Measurements from ENCODE around the gene GSTK1. TPM values are rescaled to one million over a fixed set of nuclear protein-coding genes. Genes with fewer than 3 reads are reported as not detected.
"Not testable (repeated sequence)": the region's sequence is repeated elsewhere in the genome, so short reads cannot be mapped to it uniquely, and the experiment has no call there.

GSTK1 gene
- total RNA-seq: 100 to 1,000 TPM; 347 to 524 (median 406) TPM
- 401 TPM for total RNA-seq (2013)
- total RNA-seq: 68.9 to 398 (median 236) reads per million in 29 experiments

DNA sequence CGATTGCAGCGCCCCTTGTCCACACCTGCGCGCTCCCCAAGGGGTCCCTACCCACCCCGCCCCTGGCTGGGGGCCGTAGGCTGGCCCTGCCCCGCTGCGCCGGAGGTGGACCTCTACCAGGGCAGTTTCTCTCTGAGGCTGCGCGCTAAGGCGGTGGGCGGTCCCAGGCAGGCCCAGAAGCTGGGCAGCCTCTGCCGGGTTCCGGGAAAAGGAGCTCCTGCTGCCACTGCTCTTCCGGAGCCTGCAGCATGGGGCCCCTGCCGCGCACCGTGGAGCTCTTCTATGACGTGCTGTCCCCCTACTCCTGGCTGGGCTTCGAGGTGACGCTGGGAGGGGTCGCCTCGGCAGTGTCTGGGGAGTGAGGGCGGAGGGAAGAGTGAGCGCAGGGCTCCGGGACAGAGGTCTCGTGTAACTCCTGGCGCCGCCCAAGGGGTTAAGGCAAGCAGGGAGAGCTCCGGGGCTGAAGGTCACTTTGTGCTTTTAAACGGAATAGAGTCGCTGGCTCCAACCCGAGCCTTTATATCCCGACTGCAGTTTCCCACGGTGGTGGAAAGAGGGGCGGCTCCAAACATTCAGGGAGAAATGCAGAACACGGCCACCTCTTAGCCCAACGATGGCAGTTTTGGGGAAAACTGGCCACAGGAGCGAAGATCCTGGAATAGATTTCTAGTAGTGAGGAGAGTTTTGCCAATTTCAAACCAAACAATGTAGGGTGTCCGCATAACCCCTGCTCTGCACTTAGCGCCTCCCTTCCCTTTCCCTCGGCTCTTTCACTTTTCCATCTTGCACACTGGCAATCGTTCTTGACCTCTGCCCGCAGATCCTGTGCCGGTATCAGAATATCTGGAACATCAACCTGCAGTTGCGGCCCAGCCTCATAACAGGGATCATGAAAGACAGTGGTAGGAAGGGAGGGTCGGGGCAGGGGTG lies at the start of gene GSTK1:
TSS of gene GSTK1 (plus strand) at position 176 of the 930 bp plus-strand sequence. CDS start at position 249, 73 bp downstream.
- ChIA-PET POLR2A (interaction anchor here in 1 of 2 donors (0.6 to 1.1 kb wide), 3 partner anchors 16 to 442 kb away, joined by 3 to 7 read pairs (median 4); partner anchors contain the start of gene CASP2), CTCF (interaction anchor here (0.5 to 1.7 kb wide), 16 partner anchors 8 to 478 kb away, joined by 3 to 15 read pairs (median 4); no protein-coding TSS in a partner anchor)
- H3K9me3 ChIP-seq: no peaks in the 10 kb centered on the region
- peak; percentile 95 to 97 (median 97) for ATAC-seq (replicated peaks in 1 of 4)
- H3K27ac Mint-ChIP-seq: peak within 1 kb of the TSS; percentile 95 to 97
- H3K27ac ChIP-seq (ENCODE audit: low read length): peak within 1 kb of the TSS; percentile 77
- H3K4me1 Mint-ChIP-seq: peaks cover 64 to 75% (median 66%) of the 10 kb centered on the region in 3 donors
- WGBS (ENCODE audit: insufficient coverage): under 1% methylated on average over 33 of the region's 48 CpGs
- H3K36me3 ChIP-seq (ENCODE audit: control insufficient read depth in 2 of 2, extremely low read depth in 1 of 2, insufficient read depth in 1 of 2, low read length in 1 of 2): peaks cover 0 to 27% of the 10 kb centered on the region in 2 donors
- H3K27me3 ChIP-seq (replicated peaks in 1 of 2; ENCODE audit: control insufficient read depth in 2 of 2, extremely low read depth in 1 of 2, insufficient read depth in 2 of 2, low read length in 1 of 2): no peaks in the 10 kb centered on the region
- DNase-seq: peak; percentile 52 to 83 (median 71)
- H3K27me3 Mint-ChIP-seq: no peaks in the 10 kb centered on the region
- peak within 1 kb of the TSS; percentile 84 to 98 for H3K4me3 ChIP-seq (ENCODE audit: control insufficient read depth in 1 of 2, extremely low read depth in 1 of 2, low read length in 1 of 2)
- H3K9me3 Mint-ChIP-seq: no peaks in the 10 kb centered on the region
- peaks cover 11 to 35% of the 10 kb centered on the region in 2 experiments for H3K4me1 ChIP-seq (ENCODE audit: control insufficient read depth in 1 of 2, extremely low read depth in 1 of 2, insufficient read depth in 2 of 2, low read length in 2 of 2)
- H3K36me3 Mint-ChIP-seq: peaks cover 30% of the 10 kb centered on the region
- H3K4me3 Mint-ChIP-seq: peak within 1 kb of the TSS; percentile 95 to 99 (median 96)

DNA sequence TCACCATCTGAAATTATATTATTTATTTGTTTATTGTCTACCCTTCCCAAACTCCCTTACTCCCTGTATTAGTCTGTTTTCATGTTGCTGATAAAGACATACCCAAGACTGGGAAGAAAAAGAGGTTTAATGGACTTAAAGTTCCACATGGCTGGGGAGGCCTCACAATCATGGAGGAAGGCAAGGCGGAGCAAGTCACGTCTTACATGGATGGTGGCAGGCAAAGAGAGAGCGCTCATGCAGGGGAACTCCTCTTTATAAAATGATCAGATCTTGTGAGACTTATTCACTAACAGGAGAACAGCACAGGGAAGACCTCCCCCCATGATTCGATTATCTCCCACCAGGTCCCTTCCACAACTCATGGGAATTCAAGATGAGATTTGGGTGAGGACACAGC lies 49.8 kb upstream of the GSTK1 start:
- CTCF ChIA-PET: interaction anchor here (0.6 to 7.1 kb wide), 4 partner anchors 204 to 902 kb away, joined by 3 to 111 read pairs (median 25); no protein-coding TSS in a partner anchor
- H3K9me3 ChIP-seq; H3K4me1 Mint-ChIP-seq; H3K36me3 Mint-ChIP-seq; POLR2A ChIA-PET; H3K27ac Mint-ChIP-seq; H3K4me1 ChIP-seq (ENCODE audit: control insufficient read depth in 1 of 2, extremely low read depth in 1 of 2, insufficient read depth in 2 of 2, low read length in 2 of 2); H3K27me3 Mint-ChIP-seq; H3K36me3 ChIP-seq (ENCODE audit: control insufficient read depth in 2 of 2, extremely low read depth in 1 of 2, insufficient read depth in 1 of 2, low read length in 1 of 2); H3K4me3 Mint-ChIP-seq; H3K27ac ChIP-seq (ENCODE audit: low read length); H3K9me3 Mint-ChIP-seq; DNase-seq; ATAC-seq (replicated peaks in 1 of 4); H3K27me3 ChIP-seq (replicated peaks in 1 of 2; ENCODE audit: control insufficient read depth in 2 of 2, extremely low read depth in 1 of 2, insufficient read depth in 2 of 2, low read length in 1 of 2); H3K4me3 ChIP-seq (ENCODE audit: control insufficient read depth in 1 of 2, extremely low read depth in 1 of 2, low read length in 1 of 2): not testable (repeated sequence)
- no CpG with 5 or more reads among the region's 4 CpGs for WGBS (ENCODE audit: insufficient coverage)

- Histone ChIP-seq H3K4me3 (ENCODE audit: control insufficient read depth in 1 of 2, extremely low read depth in 1 of 2, low read length in 1 of 2) (no peak overlapping the region), H3K9me3 (no peaks in the 10 kb centered on the region), H3K27me3 (replicated peaks in 1 of 2; ENCODE audit: control insufficient read depth in 2 of 2, extremely low read depth in 1 of 2, insufficient read depth in 2 of 2, low read length in 1 of 2) (peaks cover 0 to 5% of the 10 kb centered on the region in 2 experiments), H3K27ac (ENCODE audit: low read length) (no peak overlapping the region), H3K36me3 (ENCODE audit: control insufficient read depth in 2 of 2, extremely low read depth in 1 of 2, insufficient read depth in 1 of 2, low read length in 1 of 2) (no peaks in the 10 kb centered on the region), H3K4me1 (ENCODE audit: control insufficient read depth in 1 of 2, extremely low read depth in 1 of 2, insufficient read depth in 2 of 2, low read length in 2 of 2) (no peaks in the 10 kb centered on the region)
- ATAC-seq (replicated peaks in 1 of 4): peak; percentile 77 to 90 (median 84)
- H3K27me3 Mint-ChIP-seq: peaks cover 3 to 9% of the 10 kb centered on the region in 2 donors
- H3K4me1 Mint-ChIP-seq: no peaks in the 10 kb centered on the region
- peak in 34 of 35 experiments; percentile 26 to 89 (median 51) for DNase-seq
- peaks cover 0 to 3% (median 0%) of the 10 kb centered on the region in 3 donors for H3K9me3 Mint-ChIP-seq
- no peak overlapping the region for H3K4me3 Mint-ChIP-seq
- CTCF ChIA-PET: interaction anchor here (0.5 to 7.1 kb wide), 58 partner anchors 8 to 1240 kb away, joined by 3 to 111 read pairs (median 3); partner anchors contain the start of gene GSTK1 (in 1 of the 2)
- no peak overlapping the region for H3K27ac Mint-ChIP-seq
- no peaks in the 10 kb centered on the region for H3K36me3 Mint-ChIP-seq
- POLR2A ChIA-PET: interaction anchor here (0.5 to 0.7 kb wide), 4 partner anchors 22 to 1239 kb away, joined by 3 to 6 read pairs (median 3); no protein-coding TSS in a partner anchor
- no CpG with 5 or more reads among the region's 8 CpGs for WGBS (ENCODE audit: insufficient coverage)
Observed at GRCh38 chr7:143214789-143215679, 48.2 kb upstream of the GSTK1 start.

GRCh38 chr7:143216151-143216550 lies 47.1 kb upstream of the GSTK1 start:
- no peak overlapping the region for H3K27ac ChIP-seq (ENCODE audit: low read length)
- H3K4me1 ChIP-seq (ENCODE audit: control insufficient read depth in 1 of 2, extremely low read depth in 1 of 2, insufficient read depth in 2 of 2, low read length in 2 of 2): no peaks in the 10 kb centered on the region
- H3K4me3 Mint-ChIP-seq: no peak overlapping the region
- no peaks in the 10 kb centered on the region for H3K36me3 ChIP-seq (ENCODE audit: control insufficient read depth in 2 of 2, extremely low read depth in 1 of 2, insufficient read depth in 1 of 2, low read length in 1 of 2)
- peaks cover 3 to 9% of the 10 kb centered on the region in 2 donors for H3K27me3 Mint-ChIP-seq
- no peaks in the 10 kb centered on the region for H3K9me3 ChIP-seq
- H3K4me1 Mint-ChIP-seq: no peaks in the 10 kb centered on the region
- ATAC-seq (replicated peaks in 1 of 4) (no peak), DNase-seq (no peak)
- WGBS (ENCODE audit: insufficient coverage): 67% methylated on average over 1 of the region's 6 CpGs
- peaks cover 0 to 7% of the 10 kb centered on the region in 2 experiments for H3K27me3 ChIP-seq (replicated peaks in 1 of 2; ENCODE audit: control insufficient read depth in 2 of 2, extremely low read depth in 1 of 2, insufficient read depth in 2 of 2, low read length in 1 of 2)
- CTCF ChIA-PET: interaction anchor here (0.6 to 7.1 kb wide), 19 partner anchors 8 to 893 kb away, joined by 3 to 111 read pairs (median 5); no protein-coding TSS in a partner anchor
- no peak overlapping the region for H3K27ac Mint-ChIP-seq
- H3K9me3 Mint-ChIP-seq: peaks cover 0 to 3% (median 0%) of the 10 kb centered on the region in 3 donors
- no peak overlapping the region for H3K4me3 ChIP-seq (ENCODE audit: control insufficient read depth in 1 of 2, extremely low read depth in 1 of 2, low read length in 1 of 2)
- no peaks in the 10 kb centered on the region for H3K36me3 Mint-ChIP-seq
- POLR2A ChIA-PET: interaction anchor here in 1 of 2 donors (0.6 kb wide), 1 partner anchor 21 kb away, joined by 3 read pairs; no protein-coding TSS in a partner anchor

DNA sequence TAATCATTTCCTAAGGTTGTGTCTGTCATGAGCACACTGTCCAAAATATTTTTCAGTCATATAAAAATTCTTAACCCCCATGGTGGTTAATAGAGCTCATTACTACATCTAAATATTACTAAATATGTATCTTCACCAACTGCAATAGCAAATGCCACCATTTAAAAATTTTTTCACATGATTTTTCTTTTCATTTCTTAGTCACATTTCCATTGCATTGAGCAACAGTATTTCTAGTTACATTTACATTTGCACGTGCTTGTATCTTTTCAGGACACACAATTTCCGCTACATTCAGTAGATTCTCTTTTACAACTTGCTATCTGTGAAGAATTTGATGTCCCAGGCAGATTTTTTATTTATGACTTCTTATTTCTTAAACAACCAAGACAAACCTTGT lies 46.6 kb upstream of the GSTK1 start:
- Histone ChIP-seq H3K27me3 (replicated peaks in 1 of 2; ENCODE audit: control insufficient read depth in 2 of 2, extremely low read depth in 1 of 2, insufficient read depth in 2 of 2, low read length in 1 of 2) (peaks cover 0 to 7% of the 10 kb centered on the region in 2 experiments), H3K4me1 (ENCODE audit: control insufficient read depth in 1 of 2, extremely low read depth in 1 of 2, insufficient read depth in 2 of 2, low read length in 2 of 2) (no peaks in the 10 kb centered on the region), H3K36me3 (ENCODE audit: control insufficient read depth in 2 of 2, extremely low read depth in 1 of 2, insufficient read depth in 1 of 2, low read length in 1 of 2) (no peaks in the 10 kb centered on the region), H3K9me3 (no peaks in the 10 kb centered on the region), H3K4me3 (ENCODE audit: control insufficient read depth in 1 of 2, extremely low read depth in 1 of 2, low read length in 1 of 2) (no peak overlapping the region), H3K27ac (ENCODE audit: low read length) (no peak overlapping the region)
- ATAC-seq (replicated peaks in 1 of 4) (no peak), DNase-seq (no peak)
- Mint-ChIP-seq H3K27me3 (peaks cover 6 to 9% of the 10 kb centered on the region in 2 donors), H3K4me1 (no peaks in the 10 kb centered on the region), H3K4me3 (no peak overlapping the region), H3K9me3 (peaks cover 0 to 3% (median 0%) of the 10 kb centered on the region in 3 donors), H3K36me3 (no peaks in the 10 kb centered on the region), H3K27ac (no peak overlapping the region)
- ChIA-PET POLR2A (no interaction called here), CTCF (interaction anchor here (0.6 to 7.1 kb wide), 10 partner anchors 10 to 215 kb away, joined by 3 to 111 read pairs (median 6); no protein-coding TSS in a partner anchor)
- 17% methylated on average over 1 of the region's 2 CpGs for WGBS (ENCODE audit: insufficient coverage)

Data from T-cell (primary cell).